Colonic mucosa (tissue), 4 donors: ENCODE results near the gene SCN5A. TPM values are rescaled to one million over a fixed set of nuclear protein-coding genes. Genes with fewer than 3 reads are reported as not detected.

Source experiments
- DNase-seq: peaks from one replicate; pipeline ENCODE4 v3.0.0-alpha.2; 2020
- H3K27ac ChIP-seq: fragments of 200-600 bp; one replicate; pipeline ENCODE4 v1.8.0; 2021
- H3K27me3 ChIP-seq: fragments of 200-600 bp; one replicate; pipeline ENCODE4 v1.8.0; 2021
- H3K36me3 ChIP-seq: fragments of 200-600 bp; one replicate; pipeline ENCODE4 v1.8.0; 2021
- H3K4me1 ChIP-seq: fragments of 200-600 bp; one replicate; pipeline ENCODE4 v1.8.0; 2021; ENCODE audit warnings: mild to moderate bottlenecking
- H3K4me3 ChIP-seq: fragments of 200-600 bp; one replicate; pipeline ENCODE4 v1.8.0; 2021
- H3K9ac ChIP-seq, 2 donors: one replicate each; pipeline ENCODE4 v1.7.0; 2013; ENCODE audit warnings: control low read depth in 2 of 2, low read depth in 2 of 2, low read length in 2 of 2
- H3K9me3 ChIP-seq: fragments of 200-600 bp; one replicate; pipeline ENCODE4 v1.8.0; 2021
- intact Hi-C: fragments of 100-400 bp; cut with DNase I; formaldehyde crosslinking; loops from one replicate; pipeline ENCODE4 v1.14.1; 2022
- total RNA-seq, 2 donors: library from RNA; stranded (reverse); fragmentation: NEBNext Ultra II Directional in 1 of 2; extraction: Animal tissue kit (Norgen Biotek cat#: 25700) in 1 of 2; gene quantifications; one replicate each; pipeline ENCODE4 v1.2.1, GENCODE V29; 2021
- TF ChIP-seq, protein P1 (sequence below): fragments of 200-600 bp; IDR thresholded peaks from one replicate; pipeline ENCODE4 v1.8.0; 2022; ENCODE audit warnings: antibody characterized with exemption, mild to moderate bottlenecking
- donor health status: healthy.
- donor health status: DM: no; HTN: no; CAD: no.
- donor health status: DM: no; HTN: no; CAD: no.

The SCN5A gene
- total RNA-seq, 2 donors from 2014 or later: 0.32 to 0.45 TPM

DNA sequence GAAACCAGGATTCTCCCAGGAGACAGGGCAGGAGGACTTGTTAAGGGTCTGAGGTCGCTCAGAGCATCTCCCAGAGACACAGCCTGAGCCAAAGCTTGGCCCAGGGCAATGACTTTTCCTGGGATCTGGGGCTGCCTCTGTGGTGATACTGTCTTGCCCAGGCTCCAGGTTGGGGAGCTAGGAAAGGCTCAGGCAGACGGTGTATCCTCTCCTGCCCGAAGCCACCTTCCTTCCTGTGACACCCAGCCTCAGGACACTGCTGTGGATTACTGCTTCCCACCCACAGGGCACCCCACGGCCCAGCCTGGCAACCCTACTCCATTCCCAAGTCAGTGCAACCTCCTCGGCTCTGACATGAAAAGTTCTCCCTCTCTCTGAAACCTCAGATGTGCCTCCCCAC, 31.9 kb downstream of the SCN5A start:
- H3K4me3 ChIP-seq: no peak overlapping the region
- TF ChIP-seq, protein P1, sequence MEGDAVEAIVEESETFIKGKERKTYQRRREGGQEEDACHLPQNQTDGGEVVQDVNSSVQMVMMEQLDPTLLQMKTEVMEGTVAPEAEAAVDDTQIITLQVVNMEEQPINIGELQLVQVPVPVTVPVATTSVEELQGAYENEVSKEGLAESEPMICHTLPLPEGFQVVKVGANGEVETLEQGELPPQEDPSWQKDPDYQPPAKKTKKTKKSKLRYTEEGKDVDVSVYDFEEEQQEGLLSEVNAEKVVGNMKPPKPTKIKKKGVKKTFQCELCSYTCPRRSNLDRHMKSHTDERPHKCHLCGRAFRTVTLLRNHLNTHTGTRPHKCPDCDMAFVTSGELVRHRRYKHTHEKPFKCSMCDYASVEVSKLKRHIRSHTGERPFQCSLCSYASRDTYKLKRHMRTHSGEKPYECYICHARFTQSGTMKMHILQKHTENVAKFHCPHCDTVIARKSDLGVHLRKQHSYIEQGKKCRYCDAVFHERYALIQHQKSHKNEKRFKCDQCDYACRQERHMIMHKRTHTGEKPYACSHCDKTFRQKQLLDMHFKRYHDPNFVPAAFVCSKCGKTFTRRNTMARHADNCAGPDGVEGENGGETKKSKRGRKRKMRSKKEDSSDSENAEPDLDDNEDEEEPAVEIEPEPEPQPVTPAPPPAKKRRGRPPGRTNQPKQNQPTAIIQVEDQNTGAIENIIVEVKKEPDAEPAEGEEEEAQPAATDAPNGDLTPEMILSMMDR: no peak
- H3K9ac ChIP-seq: no peak overlapping the region
- H3K27me3 ChIP-seq: no peaks in the 10 kb centered on the region
- intact Hi-C loops: no loop called here
- no peaks in the 10 kb centered on the region for H3K9me3 ChIP-seq
- no peak for DNase-seq
- H3K4me1 ChIP-seq: no peaks in the 10 kb centered on the region
- no peak overlapping the region for H3K27ac ChIP-seq
- H3K36me3 ChIP-seq: no peaks in the 10 kb centered on the region

DNA sequence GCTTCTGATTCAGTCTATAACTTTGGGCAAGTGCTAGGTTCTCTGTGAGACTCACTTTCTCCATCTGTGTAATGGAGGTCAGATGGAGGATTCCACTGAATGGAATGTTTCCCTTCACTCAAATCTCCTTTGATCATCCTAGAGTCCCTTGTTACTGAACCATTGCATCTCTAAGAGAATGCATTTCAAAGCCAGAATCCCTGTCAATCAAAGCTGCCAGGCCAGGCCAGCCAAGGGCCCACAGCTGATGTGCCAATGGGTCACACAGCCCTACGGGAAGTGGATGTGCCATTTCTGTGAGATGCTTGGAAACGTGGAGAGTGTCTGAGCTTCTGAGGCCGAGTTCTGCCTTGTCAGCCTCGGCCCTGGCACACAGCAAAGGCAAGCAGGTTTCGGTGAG, 32.4 kb downstream of the SCN5A start:
- DNase-seq: no peak
- TF ChIP-seq, protein P1: no peak
- Histone ChIP-seq H3K9me3 (no peaks in the 10 kb centered on the region), H3K4me3 (no peak overlapping the region), H3K9ac (no peak overlapping the region), H3K27me3 (no peaks in the 10 kb centered on the region), H3K36me3 (no peaks in the 10 kb centered on the region), H3K27ac (no peak overlapping the region), H3K4me1 (no peaks in the 10 kb centered on the region)
- intact Hi-C loops: no loop called here

DNA sequence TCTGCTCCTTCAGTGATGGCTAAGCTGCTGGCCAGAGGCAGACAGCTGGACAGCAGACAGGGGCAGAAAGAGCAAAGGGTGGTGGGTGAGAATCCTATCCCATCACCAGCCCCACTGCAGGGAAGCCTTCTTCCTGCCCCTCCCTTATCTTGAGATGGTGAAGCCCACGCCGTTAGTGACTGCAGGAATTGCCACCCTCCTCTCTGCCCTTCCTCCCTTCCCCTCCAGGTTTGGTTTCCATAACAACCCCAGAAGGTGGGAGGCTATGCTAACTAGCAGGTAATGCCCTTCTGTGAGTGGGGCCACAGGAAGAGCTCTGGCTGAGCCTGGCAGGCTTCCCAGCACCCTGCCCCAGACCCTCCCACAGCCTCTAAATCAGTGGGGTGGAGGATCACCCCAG, 32.8 kb downstream of the SCN5A start:
- intact Hi-C loops: no loop called here
- H3K4me3 ChIP-seq: no peak overlapping the region
- DNase-seq: no peak
- no peaks in the 10 kb centered on the region for H3K27me3 ChIP-seq
- H3K27ac ChIP-seq: no peak overlapping the region
- TF ChIP-seq, protein P1: no peak
- no peak overlapping the region for H3K9ac ChIP-seq
- H3K9me3 ChIP-seq: no peaks in the 10 kb centered on the region
- H3K4me1 ChIP-seq: no peaks in the 10 kb centered on the region
- no peaks in the 10 kb centered on the region for H3K36me3 ChIP-seq

DNA sequence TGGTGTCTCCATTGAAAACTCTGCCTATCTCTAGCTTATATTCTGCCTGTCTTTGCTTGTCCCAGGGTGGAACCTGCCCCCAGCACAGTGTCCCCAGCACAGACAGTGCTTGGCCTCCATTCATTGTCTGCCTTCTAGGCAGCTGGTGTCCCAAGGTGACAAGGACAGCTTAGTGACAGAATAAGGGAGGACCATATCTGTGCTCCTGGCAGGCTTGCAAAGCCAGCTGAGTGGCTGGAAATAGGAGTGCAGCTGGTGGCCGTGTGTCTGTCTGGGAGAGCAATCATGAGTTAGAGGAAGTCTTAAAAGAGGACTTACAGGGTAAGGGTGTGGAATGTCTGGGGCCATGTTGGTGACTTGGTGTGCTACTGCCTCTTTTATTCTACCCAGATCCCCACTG, 33.4 kb downstream of the SCN5A start:
- DNase-seq: no peak
- TF ChIP-seq, protein P1: no peak

DNA sequence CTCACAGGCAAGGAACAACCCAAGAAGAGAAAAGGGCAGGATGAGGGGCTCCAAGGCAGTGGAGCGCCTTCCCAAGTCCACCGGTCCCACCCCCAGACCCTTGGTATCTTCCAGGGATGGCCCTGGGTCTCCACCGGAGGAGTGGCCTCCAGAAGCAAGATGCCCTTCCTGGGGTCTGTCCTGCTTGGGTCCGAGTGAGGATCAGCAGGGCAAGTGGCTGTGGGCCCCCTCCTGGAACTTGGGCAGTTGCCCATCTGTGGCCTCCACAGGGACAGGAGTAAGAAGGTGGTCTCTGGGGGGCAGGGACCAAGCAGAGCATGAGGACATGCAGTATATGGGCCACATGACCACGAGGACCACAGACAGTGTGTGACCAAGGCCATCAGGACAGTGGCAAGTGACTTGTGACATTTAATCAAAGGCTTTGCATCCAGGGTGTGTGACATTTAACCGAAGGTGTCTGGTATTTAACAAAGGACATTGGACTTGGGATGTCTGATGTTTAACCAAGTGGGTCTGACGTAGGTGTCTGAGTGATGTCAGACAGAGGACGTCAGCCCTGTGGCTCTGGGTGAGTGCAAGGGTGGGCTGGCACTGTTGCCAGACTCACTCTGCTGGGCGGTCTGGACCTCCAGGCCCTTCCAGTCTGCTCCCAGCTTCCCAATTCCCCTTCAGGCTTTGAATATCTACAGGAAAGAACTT, 34.7 kb downstream of the SCN5A start:
- H3K27ac ChIP-seq: no peak overlapping the region
- no peaks in the 10 kb centered on the region for H3K9me3 ChIP-seq
- H3K27me3 ChIP-seq: no peaks in the 10 kb centered on the region
- no peaks in the 10 kb centered on the region for H3K36me3 ChIP-seq
- TF ChIP-seq, protein P1: no peak
- no peaks in the 10 kb centered on the region for H3K4me1 ChIP-seq
- H3K4me3 ChIP-seq: no peak overlapping the region
- intact Hi-C loops: no loop called here
- DNase-seq: no peak
- H3K9ac ChIP-seq: no peak overlapping the region

More for the DNA sequence above, 33.4 kb downstream of the SCN5A start:
- Histone ChIP-seq H3K4me3 (no peak overlapping the region), H3K4me1 (no peaks in the 10 kb centered on the region), H3K27ac (no peak overlapping the region), H3K9me3 (no peaks in the 10 kb centered on the region), H3K9ac (no peak overlapping the region), H3K27me3 (no peaks in the 10 kb centered on the region), H3K36me3 (no peaks in the 10 kb centered on the region)
- intact Hi-C loops: no loop called here
